ENCODE measurements around the gene SLC25A2. TPM values are rescaled to one million over a fixed set of nuclear protein-coding genes. Genes with fewer than 3 reads are reported as not detected.

SLC25A2 gene
- total and polyA plus RNA-seq, 10 of the 15 experiments (the other 5 are each of a cell fraction or from before 2014, with no cell fraction given) = 0.09 to 0.44 (median 0.24) TPM; not detected in 6

DNA sequence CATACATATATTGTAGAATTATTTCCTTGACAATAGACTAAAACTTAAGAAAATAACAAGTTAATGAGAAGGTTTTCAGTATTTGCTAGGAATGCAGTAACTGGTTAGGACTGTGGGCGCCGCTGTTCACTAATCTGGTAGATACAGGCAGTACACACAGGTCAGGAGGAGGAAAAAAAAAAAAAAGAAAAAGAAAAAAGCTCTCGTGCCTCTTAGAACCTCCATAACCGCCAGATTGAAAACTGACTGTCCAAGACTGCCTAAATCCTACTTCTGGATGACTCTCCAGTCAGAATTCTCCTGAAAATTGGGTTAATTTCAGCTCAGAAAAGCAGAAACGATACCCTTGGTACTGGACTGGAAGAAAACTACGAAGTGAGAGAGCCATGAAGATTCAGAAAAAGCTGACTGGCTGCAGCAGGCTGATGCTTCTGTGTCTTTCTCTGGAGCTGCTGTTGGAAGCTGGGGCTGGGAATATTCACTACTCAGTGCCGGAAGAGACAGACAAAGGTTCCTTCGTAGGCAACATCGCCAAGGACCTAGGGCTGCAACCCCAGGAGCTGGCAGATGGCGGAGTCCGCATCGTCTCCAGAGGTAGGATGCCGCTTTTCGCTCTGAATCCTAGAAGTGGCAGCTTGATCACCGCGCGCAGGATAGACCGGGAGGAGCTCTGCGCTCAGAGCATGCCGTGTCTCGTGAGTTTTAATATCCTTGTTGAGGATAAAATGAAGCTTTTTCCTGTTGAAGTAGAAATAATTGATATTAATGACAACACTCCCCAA lies 26.6 kb upstream of the SLC25A2 start, which contains the start of gene PCDHGA1:
TSS of gene PCDHGA1 (plus strand) at position 216 of the 782 bp plus-strand sequence.
- BruUV-seq (replicated peaks) = no TSS peak
- H3K9ac ChIP-seq (ENCODE audit: control insufficient read depth, insufficient read depth, low read length) = no peak within 1 kb of the TSS
- WGBS (ENCODE audit: insufficient coverage, insufficient replicate concordance, low lambda C conversion rate, missing lambda C conversion rate) = 64% methylated on average over 20 of the region's 21 CpGs
- H3K27ac ChIP-seq (ENCODE audit: control insufficient read depth, insufficient read depth) = no peak within 1 kb of the TSS
- SMC1A ChIA-PET (ENCODE audit: uncharacterized antibody, unreplicated experiment) = no interaction called here
- no peaks in the 10 kb centered on the region for H4K20me1 ChIP-seq (ENCODE audit: control insufficient read depth, insufficient read depth)
- CTCF ChIA-PET = interaction anchor here (0.6 to 2.3 kb wide), 5 partner anchors 11 to 604 kb away, joined by 3 to 13 read pairs (median 3); partner anchors contain the start of genes PCDHGB5 and TAF7
- peak; percentile 70 for ATAC-seq
- in situ Hi-C loops (cut with MboI) (no loop called here), intact Hi-C loops (cut with micrococcal nuclease; ENCODE audit: unreplicated experiment) (no loop called here)
- DNase-seq (ENCODE audit: low read depth, low spot score) = no peak
- no peaks in the 10 kb centered on the region for H3K36me3 ChIP-seq (ENCODE audit: control insufficient read depth in 2 of 2, insufficient read depth in 2 of 2, low read length in 1 of 2)
- H3K4me1 ChIP-seq (ENCODE audit: control insufficient read depth, insufficient read depth, low read length) = no peaks in the 10 kb centered on the region
- peak within 1 kb of the TSS; percentile 8; the same call in 1 of the 2 replicates for H3K4me3 ChIP-seq
- RAD21 ChIA-PET (ENCODE audit: unreplicated experiment) = interaction anchor here (0.8 kb wide), 1 partner anchor 83 kb away, joined by 3 read pairs; the partner anchor contains the start of gene PCDHGA10
- peak within 1 kb of the TSS; percentile 60 for H3K4me2 ChIP-seq (ENCODE audit: control insufficient read depth, insufficient read depth)
- peaks cover 5% of the 10 kb centered on the region; the same call in 2 of the 3 replicates for H3K9me3 ChIP-seq (replicated peaks; ENCODE audit: control insufficient read depth, insufficient read depth, low read length)
- H3K79me2 ChIP-seq (ENCODE audit: control insufficient read depth, insufficient read depth, low read length) = no peaks in the 10 kb centered on the region
- TF ChIP-seq ZNF384 (IDR thresholded peaks at IDR 0.05; ENCODE audit: borderline replicate concordance, low read depth, low read length) = peak; percentile 86
- no peak for TF ChIP-seq SMAD1 (IDR thresholded peaks at IDR 0.05; ENCODE audit: low read depth, partially characterized antibody)
- peak; percentile 55 for TF ChIP-seq RAD21 (IDR thresholded peaks at IDR 0.05; ENCODE audit: insufficient read depth, low read depth, low read length)
- TF ChIP-seq ESRRA (IDR thresholded peaks at IDR 0.05; ENCODE audit: low read length) = no peak
- no peak for TF ChIP-seq RAD51 (IDR thresholded peaks at IDR 0.05)
- TF ChIP-seq E2F8 (IDR thresholded peaks at IDR 0.05; ENCODE audit: low read depth, partially characterized antibody) = no peak
- TF ChIP-seq PAX5 (IDR thresholded peaks at IDR 0.05; ENCODE audit: borderline replicate concordance, low read depth, low read length) = no peak
- no peak for TF ChIP-seq YBX1 (IDR thresholded peaks at IDR 0.05)
- TF ChIP-seq CTCF (IDR thresholded peaks at IDR 0.05 in 2 of 3, conservative IDR thresholded peaks at IDR 0.05 in 1 of 3; ENCODE audit: control insufficient read depth in 2 of 3, extremely low read depth in 1 of 3, insufficient read depth in 1 of 3, low read depth in 3 of 3, low read length in 3 of 3) = peak; percentile 36 to 50 (median 40); a peak in 4 of 6 replicates
- TF ChIP-seq, protein P1, sequence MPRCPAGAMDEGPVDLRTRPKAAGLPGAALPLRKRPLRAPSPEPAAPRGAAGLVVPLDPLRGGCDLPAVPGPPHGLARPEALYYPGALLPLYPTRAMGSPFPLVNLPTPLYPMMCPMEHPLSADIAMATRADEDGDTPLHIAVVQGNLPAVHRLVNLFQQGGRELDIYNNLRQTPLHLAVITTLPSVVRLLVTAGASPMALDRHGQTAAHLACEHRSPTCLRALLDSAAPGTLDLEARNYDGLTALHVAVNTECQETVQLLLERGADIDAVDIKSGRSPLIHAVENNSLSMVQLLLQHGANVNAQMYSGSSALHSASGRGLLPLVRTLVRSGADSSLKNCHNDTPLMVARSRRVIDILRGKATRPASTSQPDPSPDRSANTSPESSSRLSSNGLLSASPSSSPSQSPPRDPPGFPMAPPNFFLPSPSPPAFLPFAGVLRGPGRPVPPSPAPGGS (IDR thresholded peaks at IDR 0.05; ENCODE audit: borderline replicate concordance, insufficient read depth, low read depth, low read length, poor library complexity, severe bottlenecking) = no peak
- TF ChIP-seq ZBED1 (IDR thresholded peaks at IDR 0.05; ENCODE audit: borderline replicate concordance) = no peak
- no peak for FAIRE-seq
- peak within 1 kb of the TSS; percentile 77 for H2AFZ ChIP-seq (ENCODE audit: control insufficient read depth, low read depth, low read length)
- no peaks in the 10 kb centered on the region; a peak in 1 of 4 replicates for H3K27me3 ChIP-seq (replicated peaks in 1 of 2; ENCODE audit: control insufficient read depth in 2 of 2, insufficient read depth in 2 of 2, low read length in 1 of 2)
- POLR2A ChIA-PET = interaction anchor here (0.6 kb wide), 1 partner anchor 172 kb away, joined by 3 read pairs; no protein-coding TSS in a partner anchor
